AG09319 (cell line): ENCODE measurements around the gene ZIC1.

Source experiments
- DNase-seq: peaks from one replicate; pipeline ENCODE4 v3.0.0-alpha.2; 2010; ENCODE audit warnings: low read depth; ENCODE audit errors: extremely low read depth
- CTCF ChIP-seq: IDR thresholded peaks from 2 replicates; pipeline ENCODE4 v1.5.1; 2011; ENCODE audit warnings: low read depth, mild to moderate bottlenecking, inconsistent platforms, low read length, moderate library complexity

The ZIC1 gene

GRCh38 chr3:147367676-147368075 lies 41.5 kb upstream of the ZIC1 start:
- TF ChIP-seq CTCF: no peak
- no peak for DNase-seq

- DNase-seq: no peak
- no peak for TF ChIP-seq CTCF
Observed at GRCh38 chr3:147368151-147368550, 41.0 kb upstream of the ZIC1 start.

- no peak for DNase-seq
- no peak for TF ChIP-seq CTCF
Observed at GRCh38 chr3:147368561-147369221, 40.5 kb upstream of the ZIC1 start.

GRCh38 chr3:147369231-147369630 lies 39.9 kb upstream of the ZIC1 start:
- no peak for DNase-seq
- no peak for TF ChIP-seq CTCF

GRCh38 chr3:147369661-147370123 lies 39.5 kb upstream of the ZIC1 start:
- no peak for DNase-seq
- TF ChIP-seq CTCF: no peak

GRCh38 chr3:147370349-147370748 lies 38.8 kb upstream of the ZIC1 start:
- no peak for TF ChIP-seq CTCF
- DNase-seq: no peak

GRCh38 chr3:147371140-147371539 lies 38.0 kb upstream of the ZIC1 start:
- TF ChIP-seq CTCF: no peak
- DNase-seq: no peak
